Stimulated activated CD4-positive, alpha-beta T cell treated with anti-CD3 and anti-CD28 coated beads, Interleukin-15, amount 100 ng/mL, for 24 hours (primary cell): ENCODE results near the gene ARHGAP8.
"Not testable (repeated sequence)": the region's sequence is repeated elsewhere in the genome, so short reads cannot be mapped to it uniquely, and the experiment has no call there.

ENCODE experiments used
- DNase-seq: peaks from one replicate; pipeline ENCODE4 v3.0.0-alpha.2; 2020

Gene ARHGAP8

GRCh38 chr22:44726439-44726838, 25.9 kb upstream of the ARHGAP8 start:
- no peak for DNase-seq

GRCh38 chr22:44727148-44727547, 25.2 kb upstream of the ARHGAP8 start:
- no peak for DNase-seq

GRCh38 chr22:44727709-44728108, 24.7 kb upstream of the ARHGAP8 start:
- no peak for DNase-seq

- no peak for DNase-seq
Observed at GRCh38 chr22:44728761-44729324, 23.5 kb upstream of the ARHGAP8 start.

- peak; percentile 16 for DNase-seq
Observed at GRCh38 chr22:44729391-44730021, 22.9 kb upstream of the ARHGAP8 start.

- DNase-seq, result no peak
Observed at GRCh38 chr22:44730022-44730393, 22.4 kb upstream of the ARHGAP8 start.

- DNase-seq, result no peak
Observed at GRCh38 chr22:44730490-44731356, 21.7 kb upstream of the ARHGAP8 start.

- no peak for DNase-seq
Observed at GRCh38 chr22:44731357-44731970, 20.9 kb upstream of the ARHGAP8 start.

GRCh38 chr22:44732017-44732561, 20.3 kb upstream of the ARHGAP8 start:
- no peak for DNase-seq

GRCh38 chr22:44732661-44733060, 19.7 kb upstream of the ARHGAP8 start:
- DNase-seq, result no peak

- no peak for DNase-seq
Observed at GRCh38 chr22:44733426-44734106, 18.8 kb upstream of the ARHGAP8 start.

GRCh38 chr22:44734278-44734677, 18.1 kb upstream of the ARHGAP8 start:
- no peak for DNase-seq

GRCh38 chr22:44734801-44735517, 17.4 kb upstream of the ARHGAP8 start:
- no peak for DNase-seq

- DNase-seq, result peak; percentile 88
Observed at GRCh38 chr22:44735518-44736428, 16.6 kb upstream of the ARHGAP8 start.

GRCh38 chr22:44736581-44737405, 15.6 kb upstream of the ARHGAP8 start:
- DNase-seq, result no peak

- DNase-seq, result no peak
Observed at GRCh38 chr22:44737406-44738346, 14.7 kb upstream of the ARHGAP8 start.

- no peak for DNase-seq
Observed at GRCh38 chr22:44738347-44738715, 14.0 kb upstream of the ARHGAP8 start.

- no peak for DNase-seq
Observed at GRCh38 chr22:44739024-44739423, 13.4 kb upstream of the ARHGAP8 start.

GRCh38 chr22:44739666-44740065, 12.7 kb upstream of the ARHGAP8 start:
- DNase-seq, result not testable (repeated sequence)
